HuH-7.5 (cell line): ENCODE data around the gene AFAP1L2.
"Not testable (repeated sequence)": the region's sequence is repeated elsewhere in the genome, so short reads cannot be mapped to it uniquely, and the experiment has no call there.

Source experiments
- DNase-seq: peaks from one replicate; pipeline ENCODE4 v3.0.0; 2011; ENCODE audit warnings: low spot score

The AFAP1L2 gene

DNA sequence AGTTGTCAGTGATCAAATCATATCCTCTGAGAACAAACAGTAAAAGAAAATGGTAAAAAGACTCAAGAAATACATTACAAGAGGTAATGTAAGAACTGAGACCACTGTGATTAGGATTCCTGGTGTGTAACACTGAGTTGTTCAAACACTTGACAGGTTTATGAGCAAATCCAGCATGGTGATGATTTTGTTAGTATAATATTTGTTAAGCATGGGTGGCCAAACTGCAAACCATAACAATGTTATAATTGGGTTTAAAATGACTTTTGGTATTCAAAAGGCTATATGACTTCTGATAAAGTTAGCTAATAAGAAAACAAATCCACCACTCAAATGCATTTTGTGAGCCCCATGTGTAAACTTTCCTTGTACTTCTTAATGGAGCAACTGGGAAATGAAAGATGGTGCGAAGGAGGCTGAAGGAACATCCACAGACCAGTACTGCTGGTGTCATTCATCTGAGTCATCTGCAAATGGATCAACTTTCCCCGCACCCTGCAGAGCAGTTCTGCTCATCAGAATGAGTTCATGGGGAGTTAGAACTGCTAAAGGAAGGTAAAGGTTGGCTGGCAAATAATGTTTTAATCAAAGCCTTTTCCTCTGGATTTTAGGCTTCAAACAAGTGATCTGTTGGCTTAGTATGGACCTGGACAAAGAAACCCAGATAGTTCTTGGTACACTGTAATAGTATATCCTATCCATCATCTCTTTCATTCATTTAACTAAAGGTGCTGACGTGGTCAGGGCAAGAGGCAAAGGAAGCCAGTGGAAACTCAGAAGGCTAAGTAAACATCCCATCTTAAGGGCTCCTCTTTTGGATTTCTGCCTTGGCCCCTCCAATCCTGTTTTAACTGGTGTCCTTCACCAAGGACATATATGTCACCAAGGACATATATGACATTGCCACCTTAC lies 45.0 kb downstream of the AFAP1L2 start:
- no peak for DNase-seq

DNA sequence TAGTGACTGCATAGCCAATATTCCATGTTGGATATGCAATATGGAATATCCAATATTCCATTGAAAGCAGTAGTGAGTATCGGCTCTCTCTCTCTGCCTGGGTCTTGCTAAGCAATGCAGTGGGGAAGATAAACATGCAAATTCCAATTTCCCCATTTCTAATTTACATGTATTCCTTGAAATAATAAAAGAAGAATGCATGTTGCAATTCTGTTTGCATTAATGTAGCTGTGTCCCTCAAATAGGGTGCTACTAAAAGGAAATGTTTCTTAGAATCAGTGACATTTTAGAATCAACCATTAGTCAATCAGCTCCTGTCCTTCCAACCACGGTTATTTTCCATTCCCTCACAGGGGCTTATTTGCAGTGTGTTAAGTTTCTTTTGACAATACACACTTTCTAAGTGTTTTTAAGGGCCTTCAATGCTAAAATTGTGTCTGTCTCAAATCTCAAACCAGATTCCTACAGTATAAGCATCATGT lies 46.7 kb downstream of the AFAP1L2 start:
- DNase-seq, result no peak

GRCh38 chr10:114356751-114357514 lies 47.4 kb downstream of the AFAP1L2 start:
- no peak for DNase-seq

GRCh38 chr10:114356126-114356525 lies 48.2 kb downstream of the AFAP1L2 start:
- no peak for DNase-seq

DNA sequence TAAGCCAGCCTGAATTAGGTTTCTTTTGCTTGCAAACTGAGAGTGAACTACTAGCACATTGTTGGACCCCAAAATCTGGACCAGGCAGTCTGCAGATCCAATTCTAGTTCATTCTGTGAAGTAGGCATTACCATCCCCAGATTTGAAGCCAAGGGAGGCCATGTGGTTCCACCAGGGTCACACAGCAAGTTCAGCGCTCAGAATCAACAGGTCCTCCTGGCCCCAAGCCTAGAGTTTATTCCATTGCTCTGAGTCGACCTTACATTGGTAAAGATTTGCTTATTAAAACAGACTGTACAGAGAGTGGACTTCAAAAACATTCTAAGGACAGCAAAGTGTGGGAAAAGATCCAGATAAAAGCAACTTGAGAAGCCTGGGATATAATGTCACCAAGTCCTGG lies 50.9 kb downstream of the AFAP1L2 start:
- no peak for DNase-seq

GRCh38 chr10:114352653-114353298 lies 51.5 kb downstream of the AFAP1L2 start:
- no peak for DNase-seq

GRCh38 chr10:114350751-114351150 lies 53.6 kb downstream of the AFAP1L2 start:
- DNase-seq, result no peak

GRCh38 chr10:114349522-114350215 lies 54.6 kb downstream of the AFAP1L2 start:
- DNase-seq, result no peak

- DNase-seq, result not testable (repeated sequence)
Measured at GRCh38 chr10:114349071-114349470, 55.2 kb downstream of the AFAP1L2 start.

GRCh38 chr10:114347791-114348190 lies 56.5 kb downstream of the AFAP1L2 start:
- no peak for DNase-seq

DNA sequence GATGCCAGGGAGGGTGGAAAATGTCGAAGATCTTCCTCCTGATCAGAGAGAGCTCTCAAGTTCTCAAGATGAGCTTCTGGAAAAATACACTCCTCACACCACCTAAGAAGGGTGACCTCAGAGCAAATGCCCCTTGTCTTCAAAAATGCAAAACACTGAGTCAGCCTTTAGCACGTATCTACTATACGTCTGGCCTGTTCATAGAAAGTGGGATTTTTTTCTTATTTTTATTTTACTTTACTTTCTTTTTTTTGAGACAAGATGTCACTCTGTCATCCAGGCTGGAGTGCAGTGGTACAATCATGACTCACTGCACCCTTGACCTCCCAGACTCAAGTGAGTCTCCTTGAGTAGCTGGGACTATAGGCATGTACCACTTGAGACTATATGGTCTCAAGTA lies 57.1 kb downstream of the AFAP1L2 start:
- DNase-seq, result no peak

GRCh38 chr10:114346176-114347031 lies 57.9 kb downstream of the AFAP1L2 start:
- DNase-seq, result no peak

- no peak for DNase-seq
Measured at GRCh38 chr10:114345701-114346100, 58.6 kb downstream of the AFAP1L2 start.

DNA sequence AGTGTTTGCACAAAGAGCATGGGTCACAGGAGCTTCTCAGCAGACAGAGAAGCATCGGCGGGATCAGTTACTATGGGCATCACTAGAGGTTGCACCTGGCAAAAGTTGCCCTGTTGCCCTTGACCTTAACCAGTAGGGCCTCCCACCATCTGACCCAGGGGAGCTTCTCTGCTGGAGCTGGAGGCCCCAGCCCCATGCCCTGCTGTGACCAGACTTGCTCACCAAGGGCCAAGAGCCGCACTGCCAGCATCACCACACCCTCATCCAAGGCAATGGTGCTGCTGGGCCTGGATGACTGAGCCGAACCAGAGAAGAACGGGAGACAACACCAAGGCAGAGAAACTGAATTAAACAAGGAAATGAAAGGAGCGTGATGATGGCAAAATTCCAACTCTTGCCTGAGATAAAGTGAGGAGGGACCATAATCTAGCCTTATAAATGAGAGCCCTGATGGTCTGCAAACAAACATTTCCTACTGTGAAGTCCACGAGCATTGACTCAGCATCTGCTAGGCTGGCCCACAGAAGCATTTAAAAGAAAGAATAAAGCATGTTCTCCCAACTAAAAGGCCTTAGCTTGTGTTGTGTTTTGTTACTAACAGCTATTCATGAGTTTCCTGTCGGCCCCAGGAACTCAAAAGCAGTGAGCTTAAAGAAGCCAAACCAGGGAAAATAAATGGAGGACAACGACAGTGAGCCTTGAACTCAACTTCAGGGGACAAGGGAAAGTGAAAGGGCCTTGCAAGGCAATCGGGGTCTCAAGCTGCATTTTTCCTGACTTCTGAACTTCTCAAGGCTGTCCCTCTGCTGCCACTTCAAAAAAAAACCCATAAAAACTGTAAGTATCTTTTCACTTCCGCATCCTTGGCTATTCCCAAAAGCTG lies 60.4 kb downstream of the AFAP1L2 start:
- DNase-seq, result no peak

- DNase-seq, result no peak
Measured at GRCh38 chr10:114342976-114343375, 61.3 kb downstream of the AFAP1L2 start.

GRCh38 chr10:114340816-114341215 lies 63.5 kb downstream of the AFAP1L2 start:
- DNase-seq, result no peak

GRCh38 chr10:114337510-114338462 lies 66.5 kb downstream of the AFAP1L2 start:
- DNase-seq, result no peak

DNA sequence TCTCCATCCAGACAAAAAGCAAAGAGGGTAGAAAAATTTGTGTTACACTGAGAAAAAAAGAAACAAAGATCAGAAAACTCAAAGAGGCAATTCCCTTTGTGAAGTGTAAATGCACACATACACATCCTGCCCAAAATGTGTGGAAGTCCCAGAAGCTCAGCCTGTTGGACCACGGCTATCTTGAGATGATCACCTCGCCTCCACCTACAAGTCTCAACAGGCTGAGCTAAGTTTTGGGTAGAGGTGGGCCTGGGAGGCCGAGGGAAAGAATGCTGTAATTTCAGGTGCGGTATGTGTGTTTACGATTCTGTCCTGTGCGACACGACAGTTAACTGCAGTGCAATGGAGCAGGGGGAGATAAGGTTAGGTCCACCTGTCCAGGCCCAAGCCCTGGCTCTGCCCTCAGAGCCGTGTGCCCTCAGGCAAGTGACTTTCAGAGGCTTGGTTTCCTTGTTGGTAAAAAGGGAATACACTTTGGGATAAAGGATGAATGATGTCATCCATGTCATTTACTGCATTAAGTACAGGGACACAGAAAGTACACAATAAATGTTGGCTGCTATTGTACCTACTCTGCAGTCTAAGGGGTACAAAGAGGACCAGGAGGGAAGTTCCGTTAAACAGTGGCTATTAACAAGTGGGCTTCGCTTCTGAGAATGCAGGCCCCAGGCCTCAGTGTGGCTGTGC lies 67.3 kb downstream of the AFAP1L2 start:
- no peak for DNase-seq
